Neural cell (in vitro differentiated cells): ENCODE data around the gene LRRC15. TPM values are rescaled to one million over a fixed set of nuclear protein-coding genes. Genes with fewer than 3 reads are reported as not detected.

ENCODE experiments used
- H2AFZ ChIP-seq: fragments of 200-600, 300-800 bp; sonication (generic), shearing (Covaris generic); 2 replicates; pipeline ENCODE4 v1.6.0; 2014; ENCODE audit warnings: low read depth, mild to moderate bottlenecking, antibody characterized with exemption, low read length, moderate library complexity
- H3F3A ChIP-seq: fragments of 200-600 bp; shearing (Covaris generic); 2 replicates; pipeline ENCODE4 v1.6.1; 2016; ENCODE audit warnings: mild to moderate bottlenecking, moderate library complexity, mixed read lengths, antibody characterized with exemption, low read length; ENCODE audit not compliant: insufficient read depth, poor library complexity, severe bottlenecking
- H3K27ac ChIP-seq: fragments of 200-600, 300-800 bp; sonication (generic), shearing (Covaris generic); 2 replicates; pipeline ENCODE4 v1.5.1; 2014; ENCODE audit warnings: mild to moderate bottlenecking, low read length, moderate library complexity
- H3K27me3 ChIP-seq: fragments of 300-800, 200-600 bp; sonication (generic), shearing (Covaris generic); 2 replicates; pipeline ENCODE4 v1.6.0; 2014; ENCODE audit warnings: mild to moderate bottlenecking, low read depth, low read length, moderate library complexity; ENCODE audit not compliant: insufficient read depth
- H3K36me3 ChIP-seq: fragments of 300-800, 200-600 bp; sonication (generic), shearing (Covaris generic); 2 replicates; pipeline ENCODE4 v1.5.1; 2014; ENCODE audit warnings: mild to moderate bottlenecking, antibody characterized with exemption, low read length, moderate library complexity; ENCODE audit not compliant: insufficient read depth
- H3K4me2 ChIP-seq: fragments of 300-800, 200-600 bp; sonication (generic), shearing (Covaris generic); 2 replicates; pipeline ENCODE4 v1.6.0; 2014; ENCODE audit warnings: mild to moderate bottlenecking, low read length
- H3K4me3 ChIP-seq: fragments of 300-800, 200-600 bp; sonication (generic), shearing (Covaris generic); 2 replicates; pipeline ENCODE4 v1.5.1; 2014; ENCODE audit warnings: mild to moderate bottlenecking, low read length, moderate library complexity
- H3K79me2 ChIP-seq: fragments of 200-600 bp; shearing (Covaris generic); replicated peaks from 2 replicates; pipeline ENCODE4 v1.6.0; 2014; ENCODE audit warnings: mild to moderate bottlenecking, low read length, moderate library complexity; ENCODE audit not compliant: insufficient read depth
- H3K9ac ChIP-seq: fragments of 300-800, 200-600 bp; sonication (generic), shearing (Covaris generic); 2 replicates; pipeline ENCODE4 v1.6.1; 2016; ENCODE audit warnings: mild to moderate bottlenecking, low read length, mixed read lengths
- H3K9me2 ChIP-seq: fragments of 200-600 bp; shearing (Covaris generic); 2 replicates; pipeline ENCODE4 v1.6.1; 2016; ENCODE audit warnings: mild to moderate bottlenecking, low read length, mixed read lengths; ENCODE audit not compliant: insufficient read depth
- H3K9me3 ChIP-seq: fragments of 200-600, 300-800 bp; sonication (generic), shearing (Covaris generic); 2 replicates; pipeline ENCODE4 v1.6.1; 2016; ENCODE audit warnings: mild to moderate bottlenecking, mixed run types, low read length, moderate library complexity, mixed read lengths
- H4K20me1 ChIP-seq: fragments of 200-600 bp; shearing (Covaris generic); 2 replicates; pipeline ENCODE4 v1.6.1; 2016; ENCODE audit warnings: mild to moderate bottlenecking, mixed run types; ENCODE audit not compliant: insufficient read depth
- EP300 ChIP-seq: fragments of 450-650 bp; conservative IDR thresholded peaks from 2 replicates; pipeline ENCODE4 v1.6.1; 2014; ENCODE audit warnings: antibody characterized with exemption, mild to moderate bottlenecking, moderate library complexity; ENCODE audit not compliant: poor library complexity, severe bottlenecking
- EZH2 ChIP-seq: fragments of 200-600, 300-800 bp; shearing (Covaris generic), sonication (generic); IDR thresholded peaks from 2 replicates; pipeline ENCODE4 v1.6.1; 2014; ENCODE audit warnings: antibody characterized with exemption, low read length, borderline replicate concordance, mild to moderate bottlenecking; ENCODE audit not compliant: insufficient read depth, poor library complexity, severe bottlenecking
- MXI1 ChIP-seq: fragments of 450-650 bp; conservative IDR thresholded peaks from 2 replicates; pipeline ENCODE4 v1.6.1; 2014; ENCODE audit warnings: antibody characterized with exemption, mild to moderate bottlenecking; ENCODE audit not compliant: poor library complexity, severe bottlenecking
- POLR2AphosphoS5 ChIP-seq: IDR thresholded peaks from 2 replicates; pipeline ENCODE4 v1.6.1; 2012
- RAD21 ChIP-seq: fragments of 450-650 bp; conservative IDR thresholded peaks from 2 replicates; pipeline ENCODE4 v1.6.1; 2014; ENCODE audit warnings: antibody characterized with exemption, mild to moderate bottlenecking, moderate library complexity
- SMC3 ChIP-seq: fragments of 450-650 bp; conservative IDR thresholded peaks from 2 replicates; pipeline ENCODE4 v1.6.1; 2014; ENCODE audit warnings: antibody characterized with exemption, mild to moderate bottlenecking, moderate library complexity; ENCODE audit not compliant: poor library complexity
- TAF1 ChIP-seq: IDR thresholded peaks from 2 replicates; pipeline ENCODE4 v1.6.1; 2012; ENCODE audit warnings: low read depth
- polyA plus RNA-seq: library from polyadenylated mRNA; depleted of rRNA; stranded (reverse); fragments of >200 nt; gene quantifications from 2 replicates; pipeline ENCODE4 v1.2.3, GENCODE V29; 2014
- TF ChIP-seq, protein P1 (sequence below): fragments of 450-650 bp; IDR thresholded peaks from 2 replicates; pipeline ENCODE4 v1.5.1; 2014; ENCODE audit warnings: antibody characterized with exemption, mild to moderate bottlenecking, moderate library complexity; ENCODE audit not compliant: poor library complexity, severe bottlenecking
- TF ChIP-seq, protein P2 (sequence below): IDR thresholded peaks from 2 replicates; pipeline ENCODE4 v1.6.1; 2012; ENCODE audit warnings: borderline replicate concordance

LRRC15 gene
- polyA plus RNA-seq, 1 donor from 2014 or later, result not detected

DNA sequence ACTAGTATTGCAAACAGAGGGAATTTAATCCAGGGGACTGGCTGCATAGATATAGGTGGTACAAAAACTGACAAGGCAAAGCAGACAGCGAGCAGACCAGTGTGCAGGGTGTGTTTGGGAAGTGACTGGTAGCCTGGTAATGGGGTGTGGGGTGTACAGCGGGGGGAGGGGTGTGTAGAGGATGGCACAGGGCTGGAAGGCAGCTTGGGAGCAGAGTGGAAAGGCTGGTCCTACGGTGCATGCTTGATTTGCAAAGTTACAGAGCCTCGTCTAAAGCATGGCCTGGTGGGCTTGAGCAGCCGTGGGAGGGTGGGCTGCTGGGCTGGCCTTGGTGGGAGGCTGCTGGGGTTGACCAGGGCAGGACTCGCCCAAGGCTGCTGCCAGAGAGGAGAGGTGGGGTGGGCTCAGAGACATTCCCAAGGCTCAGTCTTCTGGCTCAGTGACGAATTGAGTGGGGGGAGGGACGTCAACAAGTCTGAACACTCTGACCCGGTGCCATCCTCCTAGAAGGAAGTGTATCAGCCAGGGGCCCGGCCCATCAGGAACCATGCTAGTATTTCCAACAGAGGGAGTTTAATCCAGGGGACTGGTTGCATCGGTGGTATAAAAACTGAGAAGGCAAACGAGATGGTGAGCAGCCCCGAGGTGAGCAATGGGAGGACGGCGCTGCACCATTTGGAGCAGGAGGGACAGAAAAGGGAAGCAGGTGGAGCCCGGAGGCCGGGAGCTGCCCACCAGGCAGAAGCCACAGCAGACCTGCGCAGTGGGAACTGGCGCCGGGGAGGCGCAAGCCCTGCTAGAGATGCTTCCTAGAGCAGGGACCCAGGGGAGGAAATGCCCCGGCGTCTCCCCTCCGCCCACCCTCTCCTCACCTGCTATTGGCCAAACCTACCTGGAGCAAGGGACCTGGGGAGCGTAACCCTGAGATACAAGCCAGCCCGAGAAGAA lies 47.6 kb downstream of the LRRC15 start:
- no peaks in the 10 kb centered on the region for H4K20me1 ChIP-seq
- no peak overlapping the region for H2AFZ ChIP-seq
- H3K4me2 ChIP-seq, result no peak overlapping the region
- no peaks in the 10 kb centered on the region for H3K79me2 ChIP-seq
- no peak overlapping the region for H3K9ac ChIP-seq
- no peak overlapping the region for H3K27ac ChIP-seq
- peaks cover under 1% of the 10 kb centered on the region for H3K27me3 ChIP-seq
- no peak for TF ChIP-seq EP300
- TF ChIP-seq TAF1, result no peak
- TF ChIP-seq SMC3, result no peak
- no peak for TF ChIP-seq POLR2AphosphoS5
- TF ChIP-seq MXI1, result no peak
- TF ChIP-seq, protein P1, sequence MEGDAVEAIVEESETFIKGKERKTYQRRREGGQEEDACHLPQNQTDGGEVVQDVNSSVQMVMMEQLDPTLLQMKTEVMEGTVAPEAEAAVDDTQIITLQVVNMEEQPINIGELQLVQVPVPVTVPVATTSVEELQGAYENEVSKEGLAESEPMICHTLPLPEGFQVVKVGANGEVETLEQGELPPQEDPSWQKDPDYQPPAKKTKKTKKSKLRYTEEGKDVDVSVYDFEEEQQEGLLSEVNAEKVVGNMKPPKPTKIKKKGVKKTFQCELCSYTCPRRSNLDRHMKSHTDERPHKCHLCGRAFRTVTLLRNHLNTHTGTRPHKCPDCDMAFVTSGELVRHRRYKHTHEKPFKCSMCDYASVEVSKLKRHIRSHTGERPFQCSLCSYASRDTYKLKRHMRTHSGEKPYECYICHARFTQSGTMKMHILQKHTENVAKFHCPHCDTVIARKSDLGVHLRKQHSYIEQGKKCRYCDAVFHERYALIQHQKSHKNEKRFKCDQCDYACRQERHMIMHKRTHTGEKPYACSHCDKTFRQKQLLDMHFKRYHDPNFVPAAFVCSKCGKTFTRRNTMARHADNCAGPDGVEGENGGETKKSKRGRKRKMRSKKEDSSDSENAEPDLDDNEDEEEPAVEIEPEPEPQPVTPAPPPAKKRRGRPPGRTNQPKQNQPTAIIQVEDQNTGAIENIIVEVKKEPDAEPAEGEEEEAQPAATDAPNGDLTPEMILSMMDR, result no peak
- TF ChIP-seq EZH2, result no peak
- TF ChIP-seq, protein P2, sequence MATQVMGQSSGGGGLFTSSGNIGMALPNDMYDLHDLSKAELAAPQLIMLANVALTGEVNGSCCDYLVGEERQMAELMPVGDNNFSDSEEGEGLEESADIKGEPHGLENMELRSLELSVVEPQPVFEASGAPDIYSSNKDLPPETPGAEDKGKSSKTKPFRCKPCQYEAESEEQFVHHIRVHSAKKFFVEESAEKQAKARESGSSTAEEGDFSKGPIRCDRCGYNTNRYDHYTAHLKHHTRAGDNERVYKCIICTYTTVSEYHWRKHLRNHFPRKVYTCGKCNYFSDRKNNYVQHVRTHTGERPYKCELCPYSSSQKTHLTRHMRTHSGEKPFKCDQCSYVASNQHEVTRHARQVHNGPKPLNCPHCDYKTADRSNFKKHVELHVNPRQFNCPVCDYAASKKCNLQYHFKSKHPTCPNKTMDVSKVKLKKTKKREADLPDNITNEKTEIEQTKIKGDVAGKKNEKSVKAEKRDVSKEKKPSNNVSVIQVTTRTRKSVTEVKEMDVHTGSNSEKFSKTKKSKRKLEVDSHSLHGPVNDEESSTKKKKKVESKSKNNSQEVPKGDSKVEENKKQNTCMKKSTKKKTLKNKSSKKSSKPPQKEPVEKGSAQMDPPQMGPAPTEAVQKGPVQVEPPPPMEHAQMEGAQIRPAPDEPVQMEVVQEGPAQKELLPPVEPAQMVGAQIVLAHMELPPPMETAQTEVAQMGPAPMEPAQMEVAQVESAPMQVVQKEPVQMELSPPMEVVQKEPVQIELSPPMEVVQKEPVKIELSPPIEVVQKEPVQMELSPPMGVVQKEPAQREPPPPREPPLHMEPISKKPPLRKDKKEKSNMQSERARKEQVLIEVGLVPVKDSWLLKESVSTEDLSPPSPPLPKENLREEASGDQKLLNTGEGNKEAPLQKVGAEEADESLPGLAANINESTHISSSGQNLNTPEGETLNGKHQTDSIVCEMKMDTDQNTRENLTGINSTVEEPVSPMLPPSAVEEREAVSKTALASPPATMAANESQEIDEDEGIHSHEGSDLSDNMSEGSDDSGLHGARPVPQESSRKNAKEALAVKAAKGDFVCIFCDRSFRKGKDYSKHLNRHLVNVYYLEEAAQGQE, result no peak
- no peak for TF ChIP-seq RAD21
- no peaks in the 10 kb centered on the region for H3F3A ChIP-seq
- H3K9me2 ChIP-seq, result no peaks in the 10 kb centered on the region
- peaks cover 5% of the 10 kb centered on the region for H3K9me3 ChIP-seq
- no peak overlapping the region for H3K4me3 ChIP-seq
- H3K36me3 ChIP-seq, result no peaks in the 10 kb centered on the region

DNA sequence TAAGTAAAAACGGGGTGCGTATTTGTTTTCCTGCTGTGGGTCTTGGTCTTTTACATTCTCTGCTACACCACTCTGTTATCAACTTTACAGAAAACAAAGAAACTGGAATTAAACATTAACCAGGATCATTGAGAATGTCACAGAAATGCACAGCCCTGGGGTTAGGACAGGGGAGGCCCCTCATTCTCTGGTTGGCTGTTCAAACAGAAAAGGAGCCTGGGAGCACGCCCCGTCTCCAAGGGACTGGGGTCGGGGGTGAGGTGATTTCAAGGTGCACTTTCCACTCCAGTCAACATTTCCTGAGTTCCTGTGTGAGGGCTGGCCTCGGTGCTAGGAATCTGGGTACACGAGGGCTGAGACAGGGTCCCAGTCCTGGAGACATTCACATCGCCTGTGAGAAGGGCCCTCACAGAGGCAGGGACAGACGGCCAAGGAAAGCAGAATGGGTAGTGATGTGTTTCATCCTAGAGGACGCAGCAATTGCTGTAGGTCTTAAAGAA lies 48.7 kb downstream of the LRRC15 start:
- Histone ChIP-seq H3K4me2 (no peak overlapping the region), H3F3A (no peaks in the 10 kb centered on the region), H3K36me3 (no peaks in the 10 kb centered on the region), H3K27me3 (peaks cover 6% of the 10 kb centered on the region), H3K79me2 (no peaks in the 10 kb centered on the region), H3K9ac (no peak overlapping the region), H3K9me2 (no peaks in the 10 kb centered on the region), H3K27ac (no peak overlapping the region), H4K20me1 (no peaks in the 10 kb centered on the region), H2AFZ (no peak overlapping the region), H3K4me3 (no peak overlapping the region), H3K9me3 (peaks cover 5% of the 10 kb centered on the region)
- TF ChIP-seq SMC3 (no peak), TAF1 (no peak), EZH2 (no peak), POLR2AphosphoS5 (no peak), EP300 (no peak), RAD21 (no peak), MXI1 (no peak)
- TF ChIP-seq, protein P1, result no peak
- TF ChIP-seq, protein P2, result no peak
